Activated CD4-positive, alpha-beta T cell treated with anti-CD3 and anti-CD28 coated beads, Interleukin-2, amount 10 ng/mL, durations not matched to agents 7 days and 5 days (primary cell): ENCODE results near the gene TMBIM4. TPM values are rescaled to one million over a fixed set of nuclear protein-coding genes. Genes with fewer than 3 reads are reported as not detected.
"Not testable (repeated sequence)": the region's sequence is repeated elsewhere in the genome, so short reads cannot be mapped to it uniquely, and the experiment has no call there.

Experiments used
- CTCF ChIA-PET: fragments of 350-600 bp; sonication (Branson Sonifier 250); formaldehyde crosslinking; loops from one replicate; lab custom pipeline; 2021; ENCODE audit warnings: antibody characterized with exemption; lab: Charles Lee
- POLR2A ChIA-PET: fragments of 350-600 bp; sonication (Branson Sonifier 250); formaldehyde crosslinking; loops from one replicate; lab custom pipeline; 2021; ENCODE audit warnings: antibody characterized with exemption; lab: Charles Lee
- DNase-seq: peaks from one replicate; pipeline ENCODE4 v3.0.0-alpha.2; 2020
- H3K27ac Mint-ChIP-seq: one replicate; pipeline ENCODE4 v1.8.0; 2021; ENCODE audit warnings: mild to moderate bottlenecking, moderate library complexity, mixed read lengths
- H3K27me3 Mint-ChIP-seq: one replicate; pipeline ENCODE4 v1.8.0; 2021; ENCODE audit warnings: mixed read lengths
- H3K36me3 Mint-ChIP-seq: one replicate; pipeline ENCODE4 v1.8.0; 2021; ENCODE audit warnings: low read depth, mixed read lengths
- H3K4me1 Mint-ChIP-seq: one replicate; pipeline ENCODE4 v1.8.0; 2021; ENCODE audit warnings: mixed read lengths
- H3K4me3 Mint-ChIP-seq: one replicate; pipeline ENCODE4 v1.8.0; 2021; ENCODE audit warnings: mild to moderate bottlenecking, moderate library complexity, mixed read lengths
- H3K9me3 Mint-ChIP-seq: one replicate; pipeline ENCODE4 v1.8.0; 2021; ENCODE audit warnings: mixed read lengths
- total RNA-seq, 2 experiments: library from RNA; stranded (reverse); gene quantifications; one replicate each; pipeline ENCODE4 v1.2.3, GENCODE V29; 2021

Gene TMBIM4
- total RNA-seq, 2 experiments from 2014 or later = 65.7 to 83.5 TPM

GRCh38 chr12:66194122-66194521 lies 24.3 kb upstream of the TMBIM4 start:
- H3K27me3 Mint-ChIP-seq = peaks cover 15% of the 10 kb centered on the region
- no peak overlapping the region for H3K4me3 Mint-ChIP-seq
- ChIA-PET POLR2A (no interaction called here), CTCF (interaction anchor here (1.0 to 1.1 kb wide), 2 partner anchors 8 to 9 kb away, joined by 3 to 4 read pairs; no protein-coding TSS in a partner anchor)
- peaks cover 14% of the 10 kb centered on the region for H3K4me1 Mint-ChIP-seq
- DNase-seq = no peak
- H3K36me3 Mint-ChIP-seq = no peaks in the 10 kb centered on the region
- no peaks in the 10 kb centered on the region for H3K9me3 Mint-ChIP-seq
- no peak overlapping the region for H3K27ac Mint-ChIP-seq

- POLR2A ChIA-PET = no interaction called here
- no peaks in the 10 kb centered on the region for H3K36me3 Mint-ChIP-seq
- peaks cover 26% of the 10 kb centered on the region for H3K27me3 Mint-ChIP-seq
- DNase-seq = no peak
- no peak overlapping the region for H3K27ac Mint-ChIP-seq
- CTCF ChIA-PET = interaction anchor here (1.0 to 2.6 kb wide), 3 partner anchors 18 to 43 kb away, joined by 3 to 6 read pairs (median 4); no protein-coding TSS in a partner anchor
- H3K4me1 Mint-ChIP-seq = peaks cover 18% of the 10 kb centered on the region
- no peak overlapping the region for H3K4me3 Mint-ChIP-seq
- H3K9me3 Mint-ChIP-seq = no peaks in the 10 kb centered on the region
Measured at GRCh38 chr12:66191547-66192126, 21.8 kb upstream of the TMBIM4 start.

- POLR2A ChIA-PET = no interaction called here
- no peak for DNase-seq
- peaks cover 26% of the 10 kb centered on the region for H3K27me3 Mint-ChIP-seq
- no peak overlapping the region for H3K4me3 Mint-ChIP-seq
- CTCF ChIA-PET = interaction anchor here (1.0 to 2.6 kb wide), 4 partner anchors 10 to 44 kb away, joined by 3 to 6 read pairs (median 4); no protein-coding TSS in a partner anchor
- no peaks in the 10 kb centered on the region for H3K36me3 Mint-ChIP-seq
- H3K9me3 Mint-ChIP-seq = no peaks in the 10 kb centered on the region
- H3K4me1 Mint-ChIP-seq = peaks cover 18% of the 10 kb centered on the region
- no peak overlapping the region for H3K27ac Mint-ChIP-seq
Measured at GRCh38 chr12:66190519-66191370, 20.9 kb upstream of the TMBIM4 start.

- Mint-ChIP-seq H3K27me3 (peaks cover 26% of the 10 kb centered on the region), H3K9me3 (no peaks in the 10 kb centered on the region), H3K36me3 (no peaks in the 10 kb centered on the region), H3K4me1 (peaks cover 18% of the 10 kb centered on the region), H3K27ac (no peak overlapping the region), H3K4me3 (peak overlapping the region; percentile 48)
- POLR2A ChIA-PET = no interaction called here
- CTCF ChIA-PET = interaction anchor here (1.6 to 2.6 kb wide), 2 partner anchors 11 to 17 kb away, joined by 4 to 6 read pairs; no protein-coding TSS in a partner anchor
- DNase-seq = no peak
Measured at GRCh38 chr12:66189889-66190288, 20.1 kb upstream of the TMBIM4 start.

GRCh38 chr12:66189486-66189843 lies 19.7 kb upstream of the TMBIM4 start:
- H3K4me3 Mint-ChIP-seq = peak overlapping the region; percentile 48
- POLR2A ChIA-PET = no interaction called here
- no peak overlapping the region for H3K27ac Mint-ChIP-seq
- H3K36me3 Mint-ChIP-seq = no peaks in the 10 kb centered on the region
- CTCF ChIA-PET = interaction anchor here (1.6 to 2.6 kb wide), 2 partner anchors 11 to 16 kb away, joined by 4 to 6 read pairs; no protein-coding TSS in a partner anchor
- H3K9me3 Mint-ChIP-seq = peaks cover 3% of the 10 kb centered on the region
- peaks cover 26% of the 10 kb centered on the region for H3K27me3 Mint-ChIP-seq
- H3K4me1 Mint-ChIP-seq = peaks cover 18% of the 10 kb centered on the region
- DNase-seq = no peak

- peak; percentile 36 for DNase-seq
- peak within 1 kb of the TSS; percentile 61 for H3K4me3 Mint-ChIP-seq
- H3K4me1 Mint-ChIP-seq = peaks cover 18% of the 10 kb centered on the region
- no peaks in the 10 kb centered on the region for H3K36me3 Mint-ChIP-seq
- CTCF ChIA-PET = interaction anchor here (0.9 to 2.6 kb wide), 2 partner anchors 13 to 16 kb away, joined by 3 to 6 read pairs; no protein-coding TSS in a partner anchor
- POLR2A ChIA-PET = interaction anchor here (0.7 kb wide), 1 partner anchor 12 kb away, joined by 3 read pairs; no protein-coding TSS in a partner anchor
- H3K27ac Mint-ChIP-seq = peak within 1 kb of the TSS; percentile 78
- H3K27me3 Mint-ChIP-seq = peaks cover 26% of the 10 kb centered on the region
- H3K9me3 Mint-ChIP-seq = peaks cover 5% of the 10 kb centered on the region
Measured at GRCh38 chr12:66188584-66189485, 19.0 kb upstream of the TMBIM4 start, which contains the start of gene IRAK3. IRAK3 (plus strand) TSS chr12:66189214; CDS start chr12:66189300, 86 bp downstream.

- H3K4me3 Mint-ChIP-seq = peak overlapping the region; percentile 17
- ChIA-PET CTCF (interaction anchor here (1.3 kb wide), 1 partner anchor 15 kb away, joined by 4 read pairs; no protein-coding TSS in a partner anchor), POLR2A (no interaction called here)
Measured at GRCh38 chr12:66187821-66188220, 18.0 kb upstream of the TMBIM4 start.

GRCh38 chr12:66187036-66187435 lies 17.2 kb upstream of the TMBIM4 start:
- DNase-seq = no peak
- CTCF ChIA-PET = interaction anchor here (0.5 to 1.3 kb wide), 2 partner anchors 14 to 151 kb away, joined by 3 to 4 read pairs; no protein-coding TSS in a partner anchor
- peaks cover 39% of the 10 kb centered on the region for H3K27me3 Mint-ChIP-seq
- H3K4me3 Mint-ChIP-seq = no peak overlapping the region
- no peaks in the 10 kb centered on the region for H3K36me3 Mint-ChIP-seq
- H3K27ac Mint-ChIP-seq = no peak overlapping the region
- peaks cover 18% of the 10 kb centered on the region for H3K4me1 Mint-ChIP-seq
- H3K9me3 Mint-ChIP-seq = peaks cover 5% of the 10 kb centered on the region
- POLR2A ChIA-PET = no interaction called here

More at GRCh38 chr12:66187821-66188220, 18.0 kb upstream of the TMBIM4 start:
- DNase-seq = no peak
- Mint-ChIP-seq H3K27me3 (peaks cover 34% of the 10 kb centered on the region), H3K9me3 (peaks cover 5% of the 10 kb centered on the region), H3K27ac (no peak overlapping the region), H3K4me1 (peaks cover 18% of the 10 kb centered on the region), H3K36me3 (no peaks in the 10 kb centered on the region)

- H3K4me3 Mint-ChIP-seq, POLR2A ChIA-PET, H3K36me3 Mint-ChIP-seq, DNase-seq, H3K27ac Mint-ChIP-seq, H3K9me3 Mint-ChIP-seq: not testable (repeated sequence)
- H3K27me3 Mint-ChIP-seq = peaks cover 24% of the 10 kb centered on the region
- H3K4me1 Mint-ChIP-seq = peaks cover 15% of the 10 kb centered on the region
- CTCF ChIA-PET = interaction anchor here (1.4 kb wide), 1 partner anchor 15 kb away, joined by 5 read pairs; the partner anchor contains the start of gene TMBIM4
Measured at GRCh38 chr12:66184822-66185221, 15.0 kb upstream of the TMBIM4 start.

- Mint-ChIP-seq H3K27ac (no peak overlapping the region), H3K4me3 (no peak overlapping the region), H3K4me1 (peaks cover 7% of the 10 kb centered on the region), H3K9me3 (peaks cover 5% of the 10 kb centered on the region), H3K36me3 (no peaks in the 10 kb centered on the region), H3K27me3 (peaks cover 32% of the 10 kb centered on the region)
- no peak for DNase-seq
- CTCF ChIA-PET = interaction anchor here (0.6 to 1.4 kb wide), 3 partner anchors 10 to 214 kb away, joined by 3 to 6 read pairs (median 4); no protein-coding TSS in a partner anchor
- POLR2A ChIA-PET = no interaction called here
Measured at GRCh38 chr12:66182956-66183355, 13.2 kb upstream of the TMBIM4 start.

- H3K4me1 Mint-ChIP-seq = no peaks in the 10 kb centered on the region
- DNase-seq = no peak
- no peak overlapping the region for H3K4me3 Mint-ChIP-seq
- H3K27ac Mint-ChIP-seq = no peak overlapping the region
- POLR2A ChIA-PET = interaction anchor here (1.0 kb wide), 1 partner anchor 12 kb away, joined by 3 read pairs; the partner anchor contains the start of gene IRAK3
- H3K36me3 Mint-ChIP-seq = no peaks in the 10 kb centered on the region
- peaks cover 24% of the 10 kb centered on the region for H3K27me3 Mint-ChIP-seq
- CTCF ChIA-PET = interaction anchor here (0.6 to 1.0 kb wide), 3 partner anchors 12 to 198 kb away, joined by 3 read pairs; partner anchors contain the start of gene IRAK3
- peaks cover 3% of the 10 kb centered on the region for H3K9me3 Mint-ChIP-seq
Measured at GRCh38 chr12:66176105-66176900, 6.5 kb upstream of the TMBIM4 start.
